MCF 10A (cell line): Measurements from ENCODE around the gene PGLYRP3. TPM values are rescaled to one million over a fixed set of nuclear protein-coding genes. Genes with fewer than 3 reads are reported as not detected.

Experiments used
- BruUV-seq: library from RNA; stranded (reverse); fragments of 400-500 nt; replicated peaks from 2 replicates; lab custom pipeline; 2021; lab: Mats Ljungman, UMichigan
- CTCF ChIA-PET: fragments of 300-600 bp; sonication (Branson Sonifier 250); formaldehyde crosslinking; extraction: SDS; loops from one replicate; lab custom pipeline; 2021; ENCODE audit warnings: antibody characterized with exemption, inconsistent platforms; lab: Yijun Ruan, JAX
- POLR2A ChIA-PET: fragments of 300-600, 350-650 bp; sonication (Branson Sonifier 250); formaldehyde crosslinking; extraction: SDS; loops from one replicate; lab custom pipeline; 2020; ENCODE audit warnings: antibody characterized with exemption, inconsistent platforms; lab: Yijun Ruan, JAX
- DNase-seq: peaks from one replicate; pipeline ENCODE4 v3.0.0-alpha.2; 2018; ENCODE audit not compliant: unreplicated experiment
- H3K27ac Mint-ChIP-seq: one replicate; pipeline ENCODE4 v1.8.0; 2022; ENCODE audit warnings: mild to moderate bottlenecking, low read depth, mixed read lengths; ENCODE audit not compliant: unreplicated experiment
- H3K27me3 Mint-ChIP-seq: one replicate; pipeline ENCODE4 v1.8.0; 2022; ENCODE audit warnings: mixed read lengths; ENCODE audit not compliant: insufficient read depth, unreplicated experiment
- H3K36me3 Mint-ChIP-seq: one replicate; pipeline ENCODE4 v1.8.0; 2022; ENCODE audit warnings: mild to moderate bottlenecking, moderate library complexity, mixed read lengths; ENCODE audit not compliant: insufficient read depth, unreplicated experiment
- H3K4me1 Mint-ChIP-seq: one replicate; pipeline ENCODE4 v1.8.0; 2022; ENCODE audit warnings: mixed read lengths; ENCODE audit not compliant: insufficient read depth, unreplicated experiment
- H3K4me3 Mint-ChIP-seq: one replicate; pipeline ENCODE4 v1.8.0; 2022; ENCODE audit warnings: mild to moderate bottlenecking, moderate library complexity, mixed read lengths; ENCODE audit not compliant: unreplicated experiment
- H3K9me3 Mint-ChIP-seq: one replicate; pipeline ENCODE4 v1.8.0; 2022; ENCODE audit warnings: mixed read lengths; ENCODE audit not compliant: unreplicated experiment
- CTCF ChIP-seq: fragments of 200-600 bp; IDR thresholded peaks from one replicate; pipeline ENCODE4 v1.8.0; 2022; ENCODE audit warnings: antibody characterized with exemption, mild to moderate bottlenecking; ENCODE audit not compliant: unreplicated experiment
- intact Hi-C: fragments of 100-400 bp; cut with micrococcal nuclease; formaldehyde crosslinking; loops from 2 replicates; pipeline ENCODE4 v1.14.1; 2022
- total RNA-seq: library from RNA; stranded (reverse); gene quantifications from 2 replicates; pipeline ENCODE4 v1.2.3, GENCODE V29; 2022

PGLYRP3 gene
- total RNA-seq, 1 experiment from 2014 or later = not detected

DNA sequence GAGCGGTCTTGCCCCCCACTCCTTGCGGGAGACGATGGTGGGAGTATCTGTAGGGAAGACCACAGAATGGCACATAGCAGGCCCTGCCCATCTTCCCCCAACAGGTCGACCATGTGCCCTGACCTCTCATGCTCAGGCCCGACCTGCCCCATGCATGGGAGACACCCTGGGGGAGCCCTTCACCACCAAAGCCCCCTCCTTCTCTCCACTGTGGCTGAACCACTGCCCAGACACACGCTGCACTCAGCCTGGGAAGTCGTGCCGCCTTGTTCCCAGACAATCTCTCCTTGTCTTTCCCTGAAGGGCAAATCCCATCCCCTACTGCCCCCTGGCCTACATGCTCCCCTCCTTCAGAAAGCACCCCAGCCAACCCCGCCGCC, 5.5 kb downstream of the PGLYRP3 start:
- Mint-ChIP-seq H3K36me3 (no peaks in the 10 kb centered on the region), H3K4me1 (no peaks in the 10 kb centered on the region), H3K9me3 (no peaks in the 10 kb centered on the region), H3K4me3 (no peak overlapping the region), H3K27me3 (peaks cover 58% of the 10 kb centered on the region), H3K27ac (no peak overlapping the region)
- CTCF ChIA-PET = no interaction called here
- TF ChIP-seq CTCF = no peak
- POLR2A ChIA-PET = no interaction called here
- intact Hi-C loops = no loop called here
- DNase-seq = no peak
- no TSS peak for BruUV-seq

- intact Hi-C loops = no loop called here
- no peaks in the 10 kb centered on the region for H3K9me3 Mint-ChIP-seq
- H3K27me3 Mint-ChIP-seq = peaks cover 58% of the 10 kb centered on the region
- H3K36me3 Mint-ChIP-seq = no peaks in the 10 kb centered on the region
- H3K27ac Mint-ChIP-seq = no peak overlapping the region
- ChIA-PET CTCF (interaction anchor here (0.6 to 1.6 kb wide), 2 partner anchors 18 to 852 kb away, joined by 5 to 8 read pairs; no protein-coding TSS in a partner anchor), POLR2A (no interaction called here)
- no TSS peak for BruUV-seq
- no peak overlapping the region for H3K4me3 Mint-ChIP-seq
- DNase-seq = no peak
- no peak for TF ChIP-seq CTCF
- no peaks in the 10 kb centered on the region for H3K4me1 Mint-ChIP-seq
Observed at GRCh38 chr1:153306303-153307220, 6.2 kb downstream of the PGLYRP3 start.

GRCh38 chr1:153305682-153306081, 7.1 kb downstream of the PGLYRP3 start:
- no peaks in the 10 kb centered on the region for H3K9me3 Mint-ChIP-seq
- no peak overlapping the region for H3K27ac Mint-ChIP-seq
- CTCF ChIA-PET = interaction anchor here (0.6 to 1.6 kb wide), 4 partner anchors 17 to 853 kb away, joined by 3 to 8 read pairs (median 4); partner anchors contain the start of gene S100A9
- no peak overlapping the region for H3K4me3 Mint-ChIP-seq
- H3K4me1 Mint-ChIP-seq = no peaks in the 10 kb centered on the region
- POLR2A ChIA-PET = no interaction called here
- H3K36me3 Mint-ChIP-seq = no peaks in the 10 kb centered on the region
- H3K27me3 Mint-ChIP-seq = peaks cover 59% of the 10 kb centered on the region
- DNase-seq = no peak
- intact Hi-C loops = no loop called here
- BruUV-seq = no TSS peak
- no peak for TF ChIP-seq CTCF

- H3K27me3 Mint-ChIP-seq = peaks cover 60% of the 10 kb centered on the region
Observed at GRCh38 chr1:153302308-153302707, 10.4 kb downstream of the PGLYRP3 start.

More at GRCh38 chr1:153302308-153302707, 10.4 kb downstream of the PGLYRP3 start:
- no TSS peak for BruUV-seq
- Mint-ChIP-seq H3K36me3 (no peaks in the 10 kb centered on the region), H3K4me1 (no peaks in the 10 kb centered on the region), H3K4me3 (no peak overlapping the region), H3K27ac (no peak overlapping the region), H3K9me3 (no peaks in the 10 kb centered on the region)
- intact Hi-C loops = no loop called here
- CTCF ChIA-PET = interaction anchor here (0.6 to 1.0 kb wide), 2 partner anchors 14 to 431 kb away, joined by 3 to 4 read pairs; no protein-coding TSS in a partner anchor
- POLR2A ChIA-PET = no interaction called here
- no peak for DNase-seq
- TF ChIP-seq CTCF = no peak
